Natural killer cell (primary cell): Measurements from ENCODE around the gene VDAC1. TPM values are rescaled to one million over a fixed set of nuclear protein-coding genes. Genes with fewer than 3 reads are reported as not detected.

Source experiments
- ATAC-seq, 3 donors: fragments of 150-1000 bp in 2 of 3; fragments of 200-7000 bp in 1 of 3; cut with Tn5 transposase; 1 replicate in 1 of 3; 2 replicates in 2 of 3; pipeline ENCODE4 v1.10.0; 2021; ENCODE audit warnings: mild to moderate bottlenecking in 2 of 3, moderate library complexity in 2 of 3
- DNase-seq, 2 donors: peaks; one replicate each; pipeline versions ENCODE4 v3.0.0 to v3.0.0-alpha.2; 2013 to 2021; ENCODE audit warnings: mixed read lengths in 1 of 2
- H3K27ac ChIP-seq: one replicate; pipeline ENCODE4 v1.5.1; 2013; ENCODE audit warnings: mild to moderate bottlenecking, low read length
- H3K27me3 ChIP-seq: one replicate; pipeline ENCODE4 v1.6.1; 2013; ENCODE audit warnings: low read length; ENCODE audit not compliant: control insufficient read depth, insufficient read depth
- H3K36me3 ChIP-seq: one replicate; pipeline ENCODE4 v1.6.1; 2013; ENCODE audit warnings: low read length; ENCODE audit not compliant: control insufficient read depth, insufficient read depth
- H3K4me1 ChIP-seq: one replicate; pipeline ENCODE4 v1.6.1; 2013; ENCODE audit warnings: low read length; ENCODE audit not compliant: control insufficient read depth, insufficient read depth
- H3K4me3 ChIP-seq: one replicate; pipeline ENCODE4 v1.5.1; 2013; ENCODE audit warnings: low read length
- H3K9me3 ChIP-seq: one replicate; pipeline ENCODE4 v1.6.1; 2013; ENCODE audit warnings: low read length; ENCODE audit not compliant: control insufficient read depth, insufficient read depth
- H3K27ac Mint-ChIP-seq, 2 donors: one replicate each; pipeline ENCODE4 v1.8.0; 2022; ENCODE audit warnings: mild to moderate bottlenecking in 2 of 2, mixed read lengths in 2 of 2, moderate library complexity in 1 of 2
- H3K27me3 Mint-ChIP-seq, 2 donors: one replicate each; pipeline ENCODE4 v1.8.0; 2022; ENCODE audit warnings: low read depth in 2 of 2, mixed read lengths in 2 of 2
- H3K36me3 Mint-ChIP-seq: one replicate; pipeline ENCODE4 v1.8.0; 2022; ENCODE audit warnings: mixed read lengths
- H3K4me1 Mint-ChIP-seq, 2 donors: one replicate each; pipeline ENCODE4 v1.8.0; 2022; ENCODE audit warnings: mixed read lengths in 2 of 2
- H3K4me3 Mint-ChIP-seq: one replicate; pipeline ENCODE4 v1.8.0; 2022; ENCODE audit warnings: mild to moderate bottlenecking, moderate library complexity, mixed read lengths
- H3K9me3 Mint-ChIP-seq, 2 donors: one replicate each; pipeline ENCODE4 v1.8.0; 2022; ENCODE audit warnings: mixed read lengths in 2 of 2
- WGBS: methylation state at CpG from one replicate; pipeline ENCODE4 v1.1.7; 2013; ENCODE audit warnings: missing lambda C conversion rate; ENCODE audit not compliant: insufficient coverage; 5-methylcytosine and 5-hydroxymethylcytosine counted together
- intact Hi-C: fragments of 100-400 bp; cut with micrococcal nuclease; formaldehyde crosslinking; loops from one replicate; pipeline ENCODE4 v1.14.2; 2022
- total RNA-seq, 4 donors: library from RNA; stranded (reverse); fragments of 120-200 nt in 1 of 4; gene quantifications; one replicate each; pipeline versions ENCODE4 v1.2.3 to v1.2.4, GENCODE V29; 2013 to 2022
- TF ChIP-seq, protein P1 (sequence below): fragments of 200-600 bp; IDR thresholded peaks from one replicate; pipeline ENCODE4 v1.8.0; 2022; ENCODE audit warnings: antibody characterized with exemption

Gene VDAC1
- total RNA-seq, 3 donors from 2014 or later (not counting 1 experiment from before 2014, with no cell fraction given), result 54.0 to 63.3 (median 60.2) TPM

DNA sequence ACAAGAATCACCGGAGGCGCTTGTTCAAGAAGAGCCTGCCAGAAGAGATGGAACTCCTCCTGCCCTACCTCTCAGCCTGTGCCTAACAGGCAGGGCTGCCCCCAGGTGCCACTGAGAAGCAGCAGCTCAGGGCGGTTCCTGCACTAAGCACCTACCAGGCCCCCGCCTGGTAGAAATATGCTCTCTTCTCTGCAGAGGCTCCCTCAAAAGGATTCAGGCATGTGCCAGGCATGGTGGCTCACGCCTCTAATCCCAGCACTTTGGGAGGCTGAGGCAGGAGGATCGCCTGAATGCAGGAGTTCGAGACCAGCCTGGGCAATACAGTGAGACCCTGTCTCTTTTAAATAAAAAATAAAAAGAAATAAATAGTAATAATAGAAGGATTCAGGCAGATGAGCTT lies 6.0 kb downstream of the VDAC1 start:
- WGBS, result 94% methylated on average over 6 of the region's 7 CpGs
- H3K36me3 ChIP-seq, result peaks cover 2% of the 10 kb centered on the region
- TF ChIP-seq, protein P1, sequence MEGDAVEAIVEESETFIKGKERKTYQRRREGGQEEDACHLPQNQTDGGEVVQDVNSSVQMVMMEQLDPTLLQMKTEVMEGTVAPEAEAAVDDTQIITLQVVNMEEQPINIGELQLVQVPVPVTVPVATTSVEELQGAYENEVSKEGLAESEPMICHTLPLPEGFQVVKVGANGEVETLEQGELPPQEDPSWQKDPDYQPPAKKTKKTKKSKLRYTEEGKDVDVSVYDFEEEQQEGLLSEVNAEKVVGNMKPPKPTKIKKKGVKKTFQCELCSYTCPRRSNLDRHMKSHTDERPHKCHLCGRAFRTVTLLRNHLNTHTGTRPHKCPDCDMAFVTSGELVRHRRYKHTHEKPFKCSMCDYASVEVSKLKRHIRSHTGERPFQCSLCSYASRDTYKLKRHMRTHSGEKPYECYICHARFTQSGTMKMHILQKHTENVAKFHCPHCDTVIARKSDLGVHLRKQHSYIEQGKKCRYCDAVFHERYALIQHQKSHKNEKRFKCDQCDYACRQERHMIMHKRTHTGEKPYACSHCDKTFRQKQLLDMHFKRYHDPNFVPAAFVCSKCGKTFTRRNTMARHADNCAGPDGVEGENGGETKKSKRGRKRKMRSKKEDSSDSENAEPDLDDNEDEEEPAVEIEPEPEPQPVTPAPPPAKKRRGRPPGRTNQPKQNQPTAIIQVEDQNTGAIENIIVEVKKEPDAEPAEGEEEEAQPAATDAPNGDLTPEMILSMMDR, result no peak
- H3K4me3 ChIP-seq, result no peak overlapping the region
- H3K27ac Mint-ChIP-seq, result no peak overlapping the region
- no peaks in the 10 kb centered on the region for H3K36me3 Mint-ChIP-seq
- H3K4me1 ChIP-seq, result peaks cover 35% of the 10 kb centered on the region
- no peaks in the 10 kb centered on the region for H3K9me3 ChIP-seq
- ATAC-seq (no peak), DNase-seq (no peak)
- H3K27me3 Mint-ChIP-seq, result no peaks in the 10 kb centered on the region
- H3K4me3 Mint-ChIP-seq, result no peak overlapping the region
- peaks cover 38 to 63% of the 10 kb centered on the region in 2 donors for H3K4me1 Mint-ChIP-seq
- intact Hi-C loops, result no loop called here
- H3K27me3 ChIP-seq, result no peaks in the 10 kb centered on the region
- no peak overlapping the region for H3K27ac ChIP-seq
- no peaks in the 10 kb centered on the region for H3K9me3 Mint-ChIP-seq

DNA sequence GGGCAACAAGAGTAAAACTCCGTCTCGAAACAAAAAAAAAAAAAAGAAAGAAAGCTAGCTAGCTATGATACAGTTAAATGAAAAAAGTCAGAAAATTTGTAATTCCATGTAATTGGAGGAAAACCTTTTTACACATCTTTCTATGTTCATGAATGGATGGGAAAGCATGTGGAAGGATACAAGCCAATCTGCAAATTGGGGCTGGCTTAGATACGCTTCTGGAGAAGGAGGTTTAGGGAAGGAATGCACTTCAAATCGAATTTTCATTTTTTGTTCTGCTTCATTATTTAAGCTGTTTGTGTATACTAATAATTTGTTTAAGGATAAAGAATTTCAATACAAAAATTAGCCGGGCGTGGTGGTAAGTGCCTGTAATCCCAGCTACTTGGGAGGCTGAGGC lies 6.7 kb downstream of the VDAC1 start:
- ATAC-seq, result no peak
- Histone ChIP-seq H3K27me3 (no peaks in the 10 kb centered on the region), H3K27ac (no peak overlapping the region), H3K4me1 (peaks cover 27% of the 10 kb centered on the region), H3K9me3 (no peaks in the 10 kb centered on the region), H3K36me3 (peaks cover 2% of the 10 kb centered on the region), H3K4me3 (no peak overlapping the region)
- TF ChIP-seq, protein P1, result no peak
- intact Hi-C loops, result no loop called here
- H3K4me3 Mint-ChIP-seq, result no peak overlapping the region
- H3K4me1 Mint-ChIP-seq, result peaks cover 38 to 59% of the 10 kb centered on the region in 2 donors
- peak overlapping the region in 1 of 2 donors; percentile 18 for H3K27ac Mint-ChIP-seq
- DNase-seq, result no peak
- H3K9me3 Mint-ChIP-seq, result no peaks in the 10 kb centered on the region
- WGBS, result 91% methylated on average over 6 of the region's 6 CpGs
- H3K36me3 Mint-ChIP-seq, result no peaks in the 10 kb centered on the region
- H3K27me3 Mint-ChIP-seq, result no peaks in the 10 kb centered on the region

DNA sequence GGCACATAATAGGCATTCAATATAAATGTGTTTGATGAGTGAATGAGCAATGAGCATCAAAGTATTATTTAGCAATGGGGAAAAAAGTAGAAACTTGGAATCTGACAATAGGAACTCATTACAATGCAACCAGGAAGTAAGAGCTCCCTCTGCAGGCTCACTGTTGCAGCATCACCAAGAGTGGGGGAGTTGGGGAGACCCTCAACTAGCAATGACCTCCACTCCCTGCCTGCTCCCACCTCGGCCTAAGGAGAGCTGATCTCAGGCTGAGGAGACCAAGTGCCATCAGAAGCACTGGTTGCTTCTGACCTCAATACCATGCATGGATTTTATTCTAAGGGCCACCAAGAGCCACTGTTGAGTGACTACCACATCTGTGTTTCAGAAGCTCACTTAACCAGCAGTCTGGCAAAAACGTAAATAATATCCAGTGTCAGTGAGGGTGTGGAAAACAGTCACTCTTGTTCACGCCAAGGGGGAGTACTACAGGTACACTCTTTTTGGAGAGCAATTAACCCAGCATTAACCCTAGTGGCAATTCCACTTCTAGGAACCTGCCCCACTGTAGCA lies 8.0 kb downstream of the VDAC1 start:
- Histone ChIP-seq H3K27me3 (no peaks in the 10 kb centered on the region), H3K27ac (no peak overlapping the region), H3K4me1 (peaks cover 16% of the 10 kb centered on the region), H3K36me3 (peaks cover 2% of the 10 kb centered on the region), H3K9me3 (no peaks in the 10 kb centered on the region), H3K4me3 (no peak overlapping the region)
- ATAC-seq, result peak in 2 of 3 donors; percentile 46 to 52
- intact Hi-C loops, result no loop called here
- H3K4me3 Mint-ChIP-seq, result no peak overlapping the region
- H3K27me3 Mint-ChIP-seq, result no peaks in the 10 kb centered on the region
- 79% methylated on average over 3 of the region's 3 CpGs for WGBS
- peaks cover 34 to 53% of the 10 kb centered on the region in 2 donors for H3K4me1 Mint-ChIP-seq
- TF ChIP-seq, protein P1, result peak; percentile 24
- DNase-seq, result peak in 1 of 2 donors; percentile 48
- peak overlapping the region in 1 of 2 donors; percentile 8 for H3K27ac Mint-ChIP-seq
- H3K9me3 Mint-ChIP-seq, result no peaks in the 10 kb centered on the region
- H3K36me3 Mint-ChIP-seq, result no peaks in the 10 kb centered on the region
